Adrenal gland (tissue), 12 donors: ENCODE data around the gene BBS9. TPM values are rescaled to one million over a fixed set of nuclear protein-coding genes. Genes with fewer than 3 reads are reported as not detected.
A peak's percentile ranks its signal among the peaks of the same experiment; 100 is the strongest.

Experiments used
- DNase-seq, 7 donors: peaks; one replicate each; pipeline ENCODE4 v3.0.0-alpha.2; 2019 to 2020
- H3K27ac ChIP-seq, 5 donors: fragments of 200-600 bp; sonication (generic) in 4 of 5; 1 replicate in 3 of 5; 2 replicates in 2 of 5; pipeline versions ENCODE4 v1.5.1 to v1.8.0; 2016 to 2020; ENCODE audit warnings: mild to moderate bottlenecking in 1 of 5
- H3K27me3 ChIP-seq: fragments of 200-600 bp; 2 replicates; pipeline ENCODE4 v1.8.0; 2021
- H3K36me3 ChIP-seq, 2 donors: fragments of 200-600 bp; replicated peaks in 1 of 2; 1 replicate in 1 of 2; 2 replicates in 1 of 2; pipeline versions ENCODE4 v1.5.1 to v1.8.0; 2018 to 2022
- H3K4me1 ChIP-seq, 2 donors: fragments of 200-600 bp; replicated peaks in 1 of 2; 1 replicate in 1 of 2; 2 replicates in 1 of 2; pipeline versions ENCODE4 v1.5.1 to v1.8.0; 2018 to 2021
- H3K4me3 ChIP-seq, 4 donors: fragments of 200-600 bp; sonication (generic) in 3 of 4; one replicate each; pipeline ENCODE4 v1.5.1; 2016 to 2018
- H3K9me3 ChIP-seq, 3 donors: fragments of 200-600 bp; sonication (generic) in 1 of 3; replicated peaks in 1 of 3; 1 replicate in 2 of 3; 2 replicates in 1 of 3; pipeline versions ENCODE4 v1.5.1 to v1.8.0; 2016 to 2021
- POLR2A ChIP-seq, 2 donors: fragments of 450-650 bp; IDR thresholded peaks; one replicate each; pipeline ENCODE4 v1.6.1; 2017; ENCODE audit warnings: antibody characterized with exemption in 2 of 2, mild to moderate bottlenecking in 2 of 2, moderate library complexity in 1 of 2
- WGBS, 4 donors: extraction: QIAGEN DNeasy Blood & Tissue Kit in 2 of 4; methylation state at CpG; one replicate each; pipeline versions ENCODE4 v1.1.5 to v1.1.7; 2013 to 2017; 5-methylcytosine and 5-hydroxymethylcytosine counted together
- intact Hi-C, 2 donors: fragments of 100-400 bp; cut with DNase I; formaldehyde crosslinking; loops; one replicate each; pipeline versions ENCODE4 v1.14.1 to v1.15.0; 2022 to 2023
- polyA plus RNA-seq, 3 donors: library from polyadenylated mRNA; stranded (reverse); fragments of 200-250 nt in 2 of 3; fragments of 350-450 nt in 1 of 3; fragmentation: Illumina TruSeq in 1 of 3; extraction: RNeasy Lipid Tissue Mini Kit (QIAGEN cat#74804) in 1 of 3; gene quantifications; one replicate each; pipeline ENCODE4 v1.2.3, GENCODE V29; 2013 to 2014
- total RNA-seq, 9 donors: library from RNA; depleted of rRNA in 4 of 9; stranded (reverse); fragments of >200 nt in 4 of 9; fragments of 120-200 nt in 1 of 9; fragmentation: NEBNext Ultra II Directional in 1 of 9; extraction: Animal tissue kit (Norgen Biotek cat#: 25700) in 1 of 9; gene quantifications; one replicate each; pipeline versions ENCODE4 v1.1.0 to v1.2.4, GENCODE V29; 2013 to 2023
- TF ChIP-seq, protein P1 (sequence below), 6 experiments: fragments of 450-650 bp in 4 of 6; fragments of 200-600 bp in 2 of 6; sonication (generic) in 1 of 6; IDR thresholded peaks; 1 replicate in 5 of 6; 2 replicates in 1 of 6; pipeline versions ENCODE4 v1.5.1 to v1.8.0; 2016 to 2021; ENCODE audit warnings: antibody characterized with exemption in 6 of 6, mild to moderate bottlenecking in 2 of 6, moderate library complexity in 1 of 6
- donor health status: healthy with polysubstance abuse.
- donor health status: Bipolar disorder and iron deficiency.
- donor health status: DM: yes; HTN: yes; CAD: no.
- donor health status: DM: no; HTN: no; CAD: no.
- donor health status: DM: no; HTN: no; CAD: no.
- donor health status: DM: yes; HTN: yes; CAD: no.

The BBS9 gene
- total and polyA plus RNA-seq, 12 donors, result 5.6 to 39.4 (median 21.7) TPM

DNA sequence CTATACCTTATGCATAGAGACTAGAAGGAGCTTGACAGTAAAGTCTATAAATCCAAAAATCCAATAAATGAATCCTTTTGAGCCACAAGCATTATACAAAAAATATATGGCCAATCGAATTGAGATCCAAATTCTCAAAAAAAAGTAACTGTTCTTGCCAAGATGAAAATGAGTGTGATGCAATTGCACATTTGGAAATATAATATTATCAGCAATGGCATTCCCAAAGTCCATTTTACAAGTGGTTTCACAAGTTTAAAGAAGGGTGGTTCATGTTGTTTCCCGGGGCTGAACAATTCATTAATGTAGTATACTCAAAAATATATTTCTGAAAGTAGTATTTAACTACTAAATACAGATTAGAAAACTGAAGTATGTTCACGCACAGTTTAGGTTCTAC lies 27.5 kb upstream of the BBS9 start:
- TF ChIP-seq POLR2A (IDR thresholded peaks at IDR 0.05), result no peak
- TF ChIP-seq, protein P1, sequence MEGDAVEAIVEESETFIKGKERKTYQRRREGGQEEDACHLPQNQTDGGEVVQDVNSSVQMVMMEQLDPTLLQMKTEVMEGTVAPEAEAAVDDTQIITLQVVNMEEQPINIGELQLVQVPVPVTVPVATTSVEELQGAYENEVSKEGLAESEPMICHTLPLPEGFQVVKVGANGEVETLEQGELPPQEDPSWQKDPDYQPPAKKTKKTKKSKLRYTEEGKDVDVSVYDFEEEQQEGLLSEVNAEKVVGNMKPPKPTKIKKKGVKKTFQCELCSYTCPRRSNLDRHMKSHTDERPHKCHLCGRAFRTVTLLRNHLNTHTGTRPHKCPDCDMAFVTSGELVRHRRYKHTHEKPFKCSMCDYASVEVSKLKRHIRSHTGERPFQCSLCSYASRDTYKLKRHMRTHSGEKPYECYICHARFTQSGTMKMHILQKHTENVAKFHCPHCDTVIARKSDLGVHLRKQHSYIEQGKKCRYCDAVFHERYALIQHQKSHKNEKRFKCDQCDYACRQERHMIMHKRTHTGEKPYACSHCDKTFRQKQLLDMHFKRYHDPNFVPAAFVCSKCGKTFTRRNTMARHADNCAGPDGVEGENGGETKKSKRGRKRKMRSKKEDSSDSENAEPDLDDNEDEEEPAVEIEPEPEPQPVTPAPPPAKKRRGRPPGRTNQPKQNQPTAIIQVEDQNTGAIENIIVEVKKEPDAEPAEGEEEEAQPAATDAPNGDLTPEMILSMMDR (IDR thresholded peaks at IDR 0.05), result no peak
- WGBS, 4 donors, result 80 to 89% (median 83%) methylated on average over 3 of the region's 3 CpGs
- Histone ChIP-seq H3K4me3 (no peak overlapping the region), H3K9me3 (no peaks in the 10 kb centered on the region), H3K27ac (no peak overlapping the region), H3K36me3 (peaks cover 0 to 54% of the 10 kb centered on the region in 2 donors), H3K27me3 (no peaks in the 10 kb centered on the region), H3K4me1 (peaks cover 0 to 11% of the 10 kb centered on the region in 2 donors)
- DNase-seq, result no peak
- intact Hi-C loops, result loop anchor here in 1 of 2 donors (10.0 kb wide), 1 partner anchor 157 kb away; no protein-coding TSS in a partner anchor

DNA sequence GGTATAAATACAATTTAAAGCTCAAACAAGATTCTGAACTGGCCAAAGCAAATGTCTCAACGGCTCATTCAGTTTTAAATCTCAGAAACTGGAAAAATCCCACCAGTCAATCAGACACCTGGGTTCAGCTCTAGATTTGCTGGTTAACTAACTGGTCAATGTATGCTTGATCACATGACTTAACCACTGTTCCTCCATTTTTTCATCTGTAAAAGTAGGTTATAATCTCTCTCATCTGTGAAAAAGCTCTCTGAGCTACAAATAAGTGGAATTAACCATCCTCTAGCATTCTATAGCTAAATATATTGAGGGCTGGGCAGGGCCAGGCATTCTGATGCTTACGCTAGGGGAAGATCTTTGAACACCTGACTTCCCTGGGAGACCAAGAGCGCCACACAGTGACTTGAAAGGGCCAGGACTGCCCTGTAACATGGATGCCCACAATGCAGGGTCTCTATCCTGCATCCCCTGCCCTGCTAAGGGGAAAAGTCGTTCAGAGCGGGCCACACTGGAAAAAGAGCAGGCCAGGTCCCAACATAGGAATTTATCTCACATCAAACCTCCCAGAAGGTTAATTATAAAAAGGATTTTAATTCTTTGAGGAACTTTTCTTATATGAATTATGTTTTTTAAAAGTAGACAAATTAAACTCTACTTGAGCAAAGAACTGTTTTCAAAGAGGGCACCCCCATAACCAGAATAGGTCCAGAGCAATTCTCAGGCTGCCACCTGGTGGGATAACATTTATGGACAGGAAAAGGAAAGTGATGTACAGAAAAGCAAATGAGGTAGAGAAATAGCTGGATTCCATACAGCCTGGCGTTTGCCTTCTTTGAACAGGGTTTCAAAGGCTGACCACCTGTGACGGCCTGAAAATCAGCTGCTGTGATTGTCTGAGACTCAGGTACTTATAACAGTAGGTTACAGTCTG lies 22.0 kb upstream of the BBS9 start:
- WGBS, 4 donors, result 45 to 64% (median 50%) methylated on average over 7 of the region's 7 CpGs
- peak overlapping the region in 1 of 4 donors; percentile 100 for H3K4me3 ChIP-seq
- no peaks in the 10 kb centered on the region for H3K9me3 ChIP-seq
- no peaks in the 10 kb centered on the region for H3K27me3 ChIP-seq
- intact Hi-C loops, result loop anchor here in 1 of 2 donors (10.0 kb wide), 1 partner anchor 163 kb away; no protein-coding TSS in a partner anchor
- TF ChIP-seq, protein P1 (IDR thresholded peaks at IDR 0.05), result peak in 5 of 6 experiments; percentile 21 to 48 (median 32)
- no peak for TF ChIP-seq POLR2A (IDR thresholded peaks at IDR 0.05)
- peaks cover 9 to 35% of the 10 kb centered on the region in 2 donors for H3K4me1 ChIP-seq
- DNase-seq, result peak in 6 of 7 donors; percentile 14 to 36 (median 21)
- H3K36me3 ChIP-seq, result peaks cover 0 to 12% of the 10 kb centered on the region in 2 donors
- no peak overlapping the region for H3K27ac ChIP-seq

- Histone ChIP-seq H3K4me1 (peaks cover 9 to 35% of the 10 kb centered on the region in 2 donors), H3K9me3 (no peaks in the 10 kb centered on the region)
- intact Hi-C loops, result loop anchor here in 1 of 2 donors (10.0 kb wide), 1 partner anchor 164 kb away; no protein-coding TSS in a partner anchor
Measured at GRCh38 chr7:33108554-33109004, 20.8 kb upstream of the BBS9 start.

More at GRCh38 chr7:33108554-33109004, 20.8 kb upstream of the BBS9 start:
- H3K36me3 ChIP-seq, result peaks cover 0 to under 1% of the 10 kb centered on the region in 2 donors
- peak overlapping the region; percentile 16 to 100 (median 79) for H3K4me3 ChIP-seq
- H3K27ac ChIP-seq, result peak overlapping the region in 4 of 5 donors; percentile 71 to 86 (median 80)
- no peaks in the 10 kb centered on the region for H3K27me3 ChIP-seq
- DNase-seq, result no peak
- TF ChIP-seq, protein P1 (IDR thresholded peaks at IDR 0.05), result peak in 3 of 6 experiments; percentile 8 to 19 (median 16)
- TF ChIP-seq POLR2A (IDR thresholded peaks at IDR 0.05), result no peak
- WGBS, 4 donors, result 1 to 2% (median 1%) methylated on average over 8 to 10 of the region's 10 CpGs
